RWPE1 (cell line): ENCODE measurements around the gene IHH.

ENCODE experiments used
- CTCF ChIA-PET: fragments of 350-600 bp; sonication (Branson Sonifier 250); formaldehyde crosslinking; extraction: SDS; loops from one replicate; lab custom pipeline; 2021; lab: Yijun Ruan, JAX
- POLR2A ChIA-PET: fragments of 400-600 bp; formaldehyde crosslinking; extraction: SDS; loops from one replicate; lab custom pipeline; 2020; ENCODE audit warnings: antibody characterized with exemption; ENCODE audit not compliant: low non-redundant PET; lab: Yijun Ruan, JAX
- DNase-seq: peaks from one replicate; pipeline ENCODE4 v3.0.0; 2012; ENCODE audit warnings: low spot score
- H3K27ac ChIP-seq: fragments of 450-650 bp; 2 replicates; pipeline ENCODE4 v1.5.1; 2017
- CTCF ChIP-seq: fragments of 450-650 bp; conservative IDR thresholded peaks from 2 replicates; pipeline ENCODE4 v1.5.1; 2017; ENCODE audit warnings: low read depth, mild to moderate bottlenecking

The IHH gene

GRCh38 chr2:219099329-219099728, 38.6 kb upstream of the IHH start:
- ChIA-PET CTCF (interaction anchor here (0.7 to 1.5 kb wide), 2 partner anchors 69 to 249 kb away, joined by 3 to 4 read pairs; no protein-coding TSS in a partner anchor), POLR2A (no interaction called here)
- DNase-seq = no peak
- H3K27ac ChIP-seq = no peak overlapping the region
- no peak for TF ChIP-seq CTCF

GRCh38 chr2:219095406-219095935, 34.8 kb upstream of the IHH start:
- no peak for DNase-seq
- no peak overlapping the region for H3K27ac ChIP-seq
- POLR2A ChIA-PET = no interaction called here
- TF ChIP-seq CTCF = no peak
- CTCF ChIA-PET = interaction anchor here (1.2 to 1.3 kb wide), 3 partner anchors 8 to 446 kb away, joined by 3 to 7 read pairs (median 5); no protein-coding TSS in a partner anchor

- ChIA-PET CTCF (interaction anchor here (1.3 kb wide), 1 partner anchor 10 kb away, joined by 7 read pairs; no protein-coding TSS in a partner anchor), POLR2A (no interaction called here)
- H3K27ac ChIP-seq = no peak overlapping the region
- no peak for DNase-seq
- TF ChIP-seq CTCF = no peak
These were observed 33.5 kb upstream of the IHH start for GRCh38 chr2:219094171-219094570.

GRCh38 chr2:219090436-219091299, 29.9 kb upstream of the IHH start:
- no peak for DNase-seq
- TF ChIP-seq CTCF = no peak
- no peak overlapping the region for H3K27ac ChIP-seq
- ChIA-PET POLR2A (no interaction called here), CTCF (interaction anchor here (0.6 kb wide), 1 partner anchor 32 kb away, joined by 3 read pairs; no protein-coding TSS in a partner anchor)

- no peak for TF ChIP-seq CTCF
- ChIA-PET CTCF (interaction anchor here (0.7 kb wide), 1 partner anchor 10 kb away, joined by 3 read pairs; no protein-coding TSS in a partner anchor), POLR2A (no interaction called here)
- no peak overlapping the region for H3K27ac ChIP-seq
- DNase-seq = no peak
These were observed 28.6 kb upstream of the IHH start for GRCh38 chr2:219089330-219089729.

GRCh38 chr2:219087848-219088247, 27.1 kb upstream of the IHH start:
- ChIA-PET POLR2A (no interaction called here), CTCF (no interaction called here)
- TF ChIP-seq CTCF = no peak
- no peak overlapping the region for H3K27ac ChIP-seq
- no peak for DNase-seq
